A549 (cell line): Measurements from ENCODE around the gene CHST11. TPM values are rescaled to one million over a fixed set of nuclear protein-coding genes. Genes with fewer than 3 reads are reported as not detected.
A peak's percentile ranks its signal among the peaks of the same experiment; 100 is the strongest.

Experiments
- ATAC-seq, 2 experiments: fragments of 200-7000 bp in 1 of 2; fragments of >200 bp in 1 of 2; cut with Nextera tagmentation in 1 of 2; cut with Tn5 transposase in 1 of 2; 3 replicates each; pipeline versions ENCODE4 v1.8.0 to v1.9.1; 2018 to 2020; ENCODE audit warnings: mild to moderate bottlenecking in 1 of 2, moderate library complexity in 1 of 2
- CTCF ChIA-PET: fragments of 300-600 bp; sonication (Branson Sonifier 250); formaldehyde crosslinking; extraction: SDS; loops from one replicate; lab custom pipeline; 2021; ENCODE audit warnings: antibody characterized with exemption, inconsistent platforms; lab: Yijun Ruan, JAX
- POLR2A ChIA-PET: fragments of 350-600 bp; formaldehyde crosslinking; extraction: SDS; loops from one replicate; lab custom pipeline; 2021; ENCODE audit warnings: antibody characterized with exemption, inconsistent platforms; lab: Yijun Ruan, JAX
- DNase-seq, 2 experiments: peaks; one replicate each; pipeline versions ENCODE4 v3.0.0 to v3.0.0-alpha.2; 2011 to 2016; ENCODE audit warnings: low read depth in 1 of 2, low spot score in 1 of 2
- FAIRE-seq: peaks from 2 replicates; lab custom pipeline; 2011; peaks lifted over from hg19 to GRCh38; lab: Jason Lieb, UNC
- H3K27ac ChIP-seq, 2 experiments: fragments of >200 bp; sonication (Bioruptor Twin); formaldehyde crosslinking; 3 replicates each; pipeline ENCODE4 v1.5.1; 2016 to 2017
- H3K4me1 ChIP-seq: fragments of >200 bp; sonication (Bioruptor Twin); formaldehyde crosslinking; 3 replicates; pipeline ENCODE4 v1.6.1; 2016
- H3K4me2 ChIP-seq: fragments of >200 bp; sonication (Bioruptor Twin); formaldehyde crosslinking; 3 replicates; pipeline ENCODE4 v1.6.1; 2016
- H3K4me3 ChIP-seq: fragments of >200 bp; sonication (Bioruptor Twin); formaldehyde crosslinking; 3 replicates; pipeline ENCODE4 v1.5.1; 2016
- H3K9me3 ChIP-seq: fragments of >200 bp; sonication (Bioruptor Twin); formaldehyde crosslinking; 3 replicates; pipeline ENCODE4 v1.6.1; 2016
- BHLHE40 ChIP-seq: IDR thresholded peaks from 2 replicates; pipeline ENCODE4 v1.6.1; 2012; ENCODE audit warnings: low read depth, low read length, inconsistent platforms
- CBX2 ChIP-seq: fragments of 200-600 bp; sonication (generic); IDR thresholded peaks from 2 replicates; pipeline ENCODE4 v1.6.1; 2016; ENCODE audit warnings: low read depth, mild to moderate bottlenecking, borderline replicate concordance
- CEBPB ChIP-seq, 2 experiments: fragments of >200 bp in 1 of 2; sonication (Bioruptor Twin) in 1 of 2; formaldehyde crosslinking in 1 of 2; IDR thresholded peaks; 2 replicates each; pipeline ENCODE4 v1.6.1; 2012 to 2016
- CHD4 ChIP-seq: fragments of 200-600 bp; sonication (generic); IDR thresholded peaks from 2 replicates; pipeline ENCODE4 v1.6.1; 2016; ENCODE audit warnings: antibody characterized with exemption, mild to moderate bottlenecking, borderline replicate concordance
- EP300 ChIP-seq, 2 experiments: fragments of >200 bp; sonication (Bioruptor Twin); formaldehyde crosslinking; IDR thresholded peaks; 2 replicates in 1 of 2; 3 replicates in 1 of 2; pipeline ENCODE4 v1.6.1; 2016 to 2017
- FOSL2 ChIP-seq, 2 experiments: fragments of 450-650 bp in 1 of 2; fragments of >200 bp in 1 of 2; sonication (Bioruptor Twin) in 1 of 2; formaldehyde crosslinking; IDR thresholded peaks; 2 replicates each; pipeline versions ENCODE4 v1.5.0 to v1.6.1; 2016 to 2020; ENCODE audit warnings: mild to moderate bottlenecking in 1 of 2, moderate library complexity in 1 of 2
- HDAC2 ChIP-seq: fragments of 200-600 bp; sonication (generic); IDR thresholded peaks from 2 replicates; pipeline ENCODE4 v1.6.1; 2016
- HOXB5 ChIP-seq: fragments of 250-450 bp; sonication (Bioruptor Pico); IDR thresholded peaks from 2 replicates; pipeline ENCODE4 v1.5.0; 2020; ENCODE audit warnings: mild to moderate bottlenecking, moderate library complexity
- JUNB ChIP-seq: fragments of >200 bp; sonication (Bioruptor Twin); formaldehyde crosslinking; IDR thresholded peaks from 2 replicates; pipeline ENCODE4 v1.6.1; 2016
- MAFK ChIP-seq: fragments of 450-650 bp; IDR thresholded peaks from 2 replicates; pipeline ENCODE4 v1.6.1; 2014; ENCODE audit not compliant: partially characterized antibody
- MAZ ChIP-seq: fragments of 150-350 bp; IDR thresholded peaks from 2 replicates; pipeline ENCODE4 v1.6.1; 2014; ENCODE audit warnings: antibody characterized with exemption, low read depth, low read length, borderline replicate concordance
- MYC ChIP-seq: IDR thresholded peaks from 2 replicates; pipeline ENCODE4 v1.6.1; 2012; ENCODE audit warnings: mild to moderate bottlenecking, inconsistent platforms, low read length, improper control_type of control experiment, borderline replicate concordance
- NPAS2 ChIP-seq: fragments of 250-450 bp; sonication (Bioruptor Pico); IDR thresholded peaks from 2 replicates; pipeline ENCODE4 v1.8.0; 2022; ENCODE audit warnings: mild to moderate bottlenecking, moderate library complexity, borderline replicate concordance
- NR3C1 ChIP-seq: fragments of >200 bp; sonication (Bioruptor Twin); formaldehyde crosslinking; IDR thresholded peaks from 3 replicates; pipeline ENCODE4 v1.6.1; 2017
- PHF8 ChIP-seq: fragments of 200-600 bp; sonication (generic); IDR thresholded peaks from 2 replicates; pipeline ENCODE4 v1.6.1; 2016; ENCODE audit warnings: low read depth, mild to moderate bottlenecking, antibody characterized with exemption, moderate library complexity, borderline replicate concordance
- POLR2A ChIP-seq: IDR thresholded peaks from 2 replicates; pipeline ENCODE4 v1.6.1; 2012; ENCODE audit warnings: mild to moderate bottlenecking, low read length
- POLR2AphosphoS2 ChIP-seq: conservative IDR thresholded peaks from 2 replicates; pipeline ENCODE4 v1.6.1; 2012; ENCODE audit warnings: low read length, improper control_type of control experiment, inconsistent platforms
- RAD21 ChIP-seq, 2 experiments: fragments of >200 bp in 1 of 2; sonication (Bioruptor Twin) in 1 of 2; formaldehyde crosslinking in 1 of 2; IDR thresholded peaks in 1 of 2; conservative IDR thresholded peaks in 1 of 2; 2 replicates in 1 of 2; 3 replicates in 1 of 2; pipeline ENCODE4 v1.6.1; 2012 to 2018; ENCODE audit warnings: inconsistent platforms in 1 of 2
- RCOR1 ChIP-seq: fragments of 150-350 bp; IDR thresholded peaks from 2 replicates; pipeline ENCODE4 v1.6.1; 2014; ENCODE audit warnings: antibody characterized with exemption, low read length, low read depth
- RFX5 ChIP-seq: fragments of 450-650 bp; IDR thresholded peaks from 2 replicates; pipeline ENCODE4 v1.7.1; 2014; ENCODE audit warnings: antibody characterized with exemption, mild to moderate bottlenecking, moderate library complexity
- SMC3 ChIP-seq: fragments of >200 bp; sonication (Bioruptor Twin); formaldehyde crosslinking; IDR thresholded peaks from 3 replicates; pipeline ENCODE4 v1.6.1; 2018; ENCODE audit warnings: inconsistent platforms
- TFCP2L1 ChIP-seq: fragments of 250-450 bp; sonication (Bioruptor Pico); IDR thresholded peaks from 2 replicates; pipeline ENCODE4 v1.5.0; 2021; ENCODE audit warnings: mild to moderate bottlenecking
- WGBS: methylation state at CpG from one replicate; pipeline ENCODE4 v1.1.6; 2017; ENCODE audit errors: missing lambda C conversion rate; 5-methylcytosine and 5-hydroxymethylcytosine counted together
- polyA plus RNA-seq, 4 experiments: library from polyadenylated mRNA; depleted of rRNA in 3 of 4; stranded (reverse); fragments of >200 nt; fragmentation: RNase III in 1 of 4; extraction: RNeasy Plus Mini Kit Qiagen cat#74134 plus additional on column Dnase treatment in 1 of 4; gene quantifications; 2 replicates in 3 of 4; 3 replicates in 1 of 4; pipeline ENCODE4 v1.2.3, GENCODE V29; 2011 to 2017
- TF ChIP-seq, protein P1 (sequence below): fragments of 250-450 bp; sonication (Bioruptor Pico); IDR thresholded peaks from 2 replicates; pipeline ENCODE4 v1.5.0; 2020; ENCODE audit warnings: low read depth, mild to moderate bottlenecking, moderate library complexity
- TF ChIP-seq, protein P2 (sequence below): fragments of >200 bp; sonication (Bioruptor Twin); formaldehyde crosslinking; IDR thresholded peaks from 2 replicates; pipeline ENCODE4 v1.6.1; 2016
- TF ChIP-seq, protein P3 (sequence below): fragments of 150-350 bp; IDR thresholded peaks from 2 replicates; pipeline ENCODE4 v1.6.1; 2014; ENCODE audit warnings: low read depth, mild to moderate bottlenecking, low read length
- TF ChIP-seq, protein P4 (sequence below): fragments of >200 bp; sonication (Bioruptor Twin); formaldehyde crosslinking; IDR thresholded peaks from 3 replicates; pipeline ENCODE4 v1.6.1; 2016
- TF ChIP-seq, protein P5 (sequence below): fragments of 250-450 bp; sonication (Bioruptor Pico); IDR thresholded peaks from 2 replicates; pipeline ENCODE4 v1.5.0; 2021; ENCODE audit warnings: mild to moderate bottlenecking, moderate library complexity, borderline replicate concordance

CHST11 gene
- polyA plus RNA-seq, 2 of the 4 experiments (the other 2 are of a cell fraction) = 19.2 to 21.8 TPM

DNA sequence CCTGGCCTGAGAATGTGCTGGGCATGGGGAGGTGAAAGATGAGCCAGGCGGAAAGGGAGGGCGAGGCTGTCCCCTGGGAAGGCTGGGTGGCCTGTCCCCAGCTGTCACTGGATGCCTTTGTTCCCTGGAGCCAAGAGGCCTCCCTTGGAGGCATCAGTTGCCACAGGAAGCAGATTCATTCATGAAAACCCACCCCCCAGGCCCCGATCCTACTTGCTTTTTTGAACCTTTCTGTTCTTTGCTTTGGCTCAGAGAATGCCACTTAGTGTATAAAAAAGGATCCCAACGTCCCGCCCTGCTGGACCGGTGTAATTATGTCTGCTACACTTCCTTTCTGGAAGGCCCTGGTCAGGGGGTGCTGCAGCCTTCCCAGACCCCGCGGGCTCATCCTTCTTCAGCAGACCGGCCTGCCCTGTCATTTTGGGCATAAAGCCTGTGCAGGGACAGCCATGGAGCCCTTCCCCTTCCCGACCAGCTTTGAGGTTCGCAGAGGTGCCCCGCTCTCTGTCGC, 281.1 kb downstream of the CHST11 start:
- DNase-seq (no peak), FAIRE-seq (no peak)

DNA sequence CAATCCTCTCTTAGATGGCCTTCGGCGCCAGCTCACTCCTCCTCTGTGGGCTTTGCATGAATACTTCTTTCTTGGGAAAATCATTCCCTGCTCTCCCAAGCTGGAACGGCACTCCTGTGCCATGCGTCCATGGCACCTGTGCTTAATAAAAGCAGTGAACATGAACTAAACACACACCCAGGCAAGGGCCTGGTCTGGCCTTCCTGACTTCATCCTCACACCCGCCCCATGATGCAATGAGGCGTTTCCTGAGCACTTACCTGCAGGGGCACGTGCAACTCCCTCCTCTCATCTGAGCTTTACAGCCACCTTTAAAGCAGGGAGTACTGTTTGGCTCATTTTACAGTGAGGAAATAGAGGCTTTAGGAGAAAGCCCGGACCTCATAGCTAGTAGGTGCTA, 281.6 kb downstream of the CHST11 start:
- ChIA-PET CTCF (interaction anchor here (1.1 to 1.8 kb wide), 2 partner anchors 139 to 357 kb away, joined by 3 to 4 read pairs; no protein-coding TSS in a partner anchor), POLR2A (no interaction called here)
- Histone ChIP-seq H3K4me1 (peaks cover 11% of the 10 kb centered on the region; the same call in 1 of the 3 replicates), H3K27ac (no peak overlapping the region), H3K9me3 (no peaks in the 10 kb centered on the region), H3K4me2 (no peak overlapping the region), H3K4me3 (no peak overlapping the region)
- FAIRE-seq = no peak
- no peak for ATAC-seq
- no peak for DNase-seq
- 87% methylated on average over 8 of the region's 8 CpGs for WGBS
- TF ChIP-seq EP300 (IDR thresholded peaks at IDR 0.05) (no peak), HDAC2 (no peak), SMC3 (no peak), TFCP2L1 (CRISPR knock-in tag) (no peak), MAZ (no peak), CEBPB (IDR thresholded peaks at IDR 0.05) (no peak), POLR2AphosphoS2 (no peak), POLR2A (no peak), MYC (no peak), RAD21 (conservative IDR thresholded peaks at IDR 0.05 in 1 of 2, IDR thresholded peaks at IDR 0.05 in 1 of 2) (no peak)
- TF ChIP-seq, protein P1, sequence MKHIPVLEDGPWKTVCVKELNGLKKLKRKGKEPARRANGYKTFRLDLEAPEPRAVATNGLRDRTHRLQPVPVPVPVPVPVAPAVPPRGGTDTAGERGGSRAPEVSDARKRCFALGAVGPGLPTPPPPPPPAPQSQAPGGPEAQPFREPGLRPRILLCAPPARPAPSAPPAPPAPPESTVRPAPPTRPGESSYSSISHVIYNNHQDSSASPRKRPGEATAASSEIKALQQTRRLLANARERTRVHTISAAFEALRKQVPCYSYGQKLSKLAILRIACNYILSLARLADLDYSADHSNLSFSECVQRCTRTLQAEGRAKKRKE (CRISPR knock-in tag) = no peak

More for the DNA sequence above, 281.1 kb downstream of the CHST11 start:
- H3K4me2 ChIP-seq = no peak overlapping the region
- WGBS = 95% methylated on average over 13 of the region's 13 CpGs
- 0 out of 6 replicates have a peak overlapping the region, but pooled peaks of 1 of the 2 experiments have one; percentile 5 for H3K27ac ChIP-seq
- H3K9me3 ChIP-seq = no peaks in the 10 kb centered on the region
- no peak for ATAC-seq
- peaks cover 11% of the 10 kb centered on the region; the same call in 1 of the 3 replicates for H3K4me1 ChIP-seq
- TF ChIP-seq TFCP2L1 (CRISPR knock-in tag) = no peak
- TF ChIP-seq NR3C1 = no peak
- no peak for TF ChIP-seq SMC3
- no peak for TF ChIP-seq MAFK
- TF ChIP-seq EP300 (IDR thresholded peaks at IDR 0.05) = no peak
- TF ChIP-seq BHLHE40 = no peak
- no peak for TF ChIP-seq RAD21 (conservative IDR thresholded peaks at IDR 0.05 in 1 of 2, IDR thresholded peaks at IDR 0.05 in 1 of 2)
- no peak for TF ChIP-seq JUNB
- POLR2A ChIA-PET = no interaction called here
- CTCF ChIA-PET = interaction anchor here (1.8 kb wide), 1 partner anchor 139 kb away, joined by 4 read pairs; no protein-coding TSS in a partner anchor
- no peak overlapping the region for H3K4me3 ChIP-seq

DNA sequence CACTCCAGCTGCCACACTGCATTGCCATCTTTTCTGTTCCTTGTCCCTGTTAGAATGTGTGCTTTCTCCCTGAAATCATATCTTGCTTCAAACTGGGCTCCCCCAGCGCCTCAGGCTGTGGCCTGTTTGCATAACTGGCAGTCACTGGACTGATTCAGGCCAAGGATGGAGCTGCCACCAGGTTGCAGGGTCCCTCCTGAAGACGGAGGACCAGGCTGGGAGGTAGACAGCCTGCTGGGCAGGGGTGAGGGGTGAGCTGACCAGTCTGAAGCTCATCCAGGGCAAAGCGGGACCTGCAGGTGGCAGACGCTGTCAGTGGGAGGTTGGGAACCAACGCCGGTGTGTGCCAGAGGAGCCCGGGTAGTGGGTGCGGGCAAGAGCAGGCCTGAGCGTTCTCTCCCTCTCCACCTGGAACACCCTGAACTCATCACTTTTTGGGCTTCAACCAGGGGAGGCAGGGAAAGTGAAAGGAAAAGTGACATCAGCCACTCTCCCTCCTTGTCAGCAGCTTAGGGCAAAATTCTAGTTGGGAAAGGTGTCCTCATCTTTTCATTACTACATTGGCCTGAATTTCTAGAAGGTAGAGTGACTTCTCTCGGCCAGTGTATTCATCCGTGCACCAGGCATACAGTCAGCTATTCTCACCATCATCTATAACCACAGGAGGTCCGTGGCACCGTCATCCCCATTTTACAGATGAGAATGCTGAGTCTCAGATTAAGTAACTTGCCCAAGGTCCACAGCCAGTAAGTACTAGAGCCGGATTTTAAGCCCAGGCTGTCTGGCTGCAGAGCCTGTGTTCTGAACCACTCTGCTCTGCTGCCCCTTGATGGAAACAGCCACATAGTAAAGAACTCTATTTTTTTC, 282.3 kb downstream of the CHST11 start:
- Histone ChIP-seq H3K4me1 (peaks cover 8% of the 10 kb centered on the region; the same call in 1 of the 3 replicates), H3K4me2 (no peak overlapping the region), H3K27ac (no peak overlapping the region), H3K9me3 (no peaks in the 10 kb centered on the region), H3K4me3 (no peak overlapping the region)
- ATAC-seq (no peak), DNase-seq (no peak), FAIRE-seq (no peak)
- POLR2A ChIA-PET = no interaction called here
- CTCF ChIA-PET = interaction anchor here (1.1 to 1.8 kb wide), 2 partner anchors 138 to 357 kb away, joined by 3 to 4 read pairs; no protein-coding TSS in a partner anchor
- 90% methylated on average over 13 of the region's 14 CpGs for WGBS
- TF ChIP-seq SMC3 = no peak
- no peak for TF ChIP-seq CHD4
- TF ChIP-seq, protein P2, sequence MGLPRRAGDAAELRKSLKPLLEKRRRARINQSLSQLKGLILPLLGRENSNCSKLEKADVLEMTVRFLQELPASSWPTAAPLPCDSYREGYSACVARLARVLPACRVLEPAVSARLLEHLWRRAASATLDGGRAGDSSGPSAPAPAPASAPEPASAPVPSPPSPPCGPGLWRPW = no peak
- TF ChIP-seq NPAS2 = no peak
- TF ChIP-seq RFX5 = no peak
- no peak for TF ChIP-seq PHF8
- no peak for TF ChIP-seq NR3C1
- no peak for TF ChIP-seq HOXB5 (CRISPR knock-in tag)
- TF ChIP-seq, protein P3, sequence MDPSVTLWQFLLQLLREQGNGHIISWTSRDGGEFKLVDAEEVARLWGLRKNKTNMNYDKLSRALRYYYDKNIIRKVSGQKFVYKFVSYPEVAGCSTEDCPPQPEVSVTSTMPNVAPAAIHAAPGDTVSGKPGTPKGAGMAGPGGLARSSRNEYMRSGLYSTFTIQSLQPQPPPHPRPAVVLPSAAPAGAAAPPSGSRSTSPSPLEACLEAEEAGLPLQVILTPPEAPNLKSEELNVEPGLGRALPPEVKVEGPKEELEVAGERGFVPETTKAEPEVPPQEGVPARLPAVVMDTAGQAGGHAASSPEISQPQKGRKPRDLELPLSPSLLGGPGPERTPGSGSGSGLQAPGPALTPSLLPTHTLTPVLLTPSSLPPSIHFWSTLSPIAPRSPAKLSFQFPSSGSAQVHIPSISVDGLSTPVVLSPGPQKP = no peak
- no peak for TF ChIP-seq HDAC2
- TF ChIP-seq CBX2 = no peak
- TF ChIP-seq, protein P4, sequence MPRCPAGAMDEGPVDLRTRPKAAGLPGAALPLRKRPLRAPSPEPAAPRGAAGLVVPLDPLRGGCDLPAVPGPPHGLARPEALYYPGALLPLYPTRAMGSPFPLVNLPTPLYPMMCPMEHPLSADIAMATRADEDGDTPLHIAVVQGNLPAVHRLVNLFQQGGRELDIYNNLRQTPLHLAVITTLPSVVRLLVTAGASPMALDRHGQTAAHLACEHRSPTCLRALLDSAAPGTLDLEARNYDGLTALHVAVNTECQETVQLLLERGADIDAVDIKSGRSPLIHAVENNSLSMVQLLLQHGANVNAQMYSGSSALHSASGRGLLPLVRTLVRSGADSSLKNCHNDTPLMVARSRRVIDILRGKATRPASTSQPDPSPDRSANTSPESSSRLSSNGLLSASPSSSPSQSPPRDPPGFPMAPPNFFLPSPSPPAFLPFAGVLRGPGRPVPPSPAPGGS = no peak
- TF ChIP-seq, protein P5, sequence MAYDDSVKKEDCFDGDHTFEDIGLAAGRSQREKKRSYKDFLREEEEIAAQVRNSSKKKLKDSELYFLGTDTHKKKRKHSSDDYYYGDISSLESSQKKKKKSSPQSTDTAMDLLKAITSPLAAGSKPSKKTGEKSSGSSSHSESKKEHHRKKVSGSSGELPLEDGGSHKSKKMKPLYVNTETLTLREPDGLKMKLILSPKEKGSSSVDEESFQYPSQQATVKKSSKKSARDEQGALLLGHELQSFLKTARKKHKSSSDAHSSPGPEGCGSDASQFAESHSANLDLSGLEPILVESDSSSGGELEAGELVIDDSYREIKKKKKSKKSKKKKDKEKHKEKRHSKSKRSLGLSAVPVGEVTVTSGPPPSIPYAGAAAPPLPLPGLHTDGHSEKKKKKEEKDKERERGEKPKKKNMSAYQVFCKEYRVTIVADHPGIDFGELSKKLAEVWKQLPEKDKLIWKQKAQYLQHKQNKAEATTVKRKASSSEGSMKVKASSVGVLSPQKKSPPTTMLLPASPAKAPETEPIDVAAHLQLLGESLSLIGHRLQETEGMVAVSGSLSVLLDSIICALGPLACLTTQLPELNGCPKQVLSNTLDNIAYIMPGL = no peak
- no peak for TF ChIP-seq FOSL2 (IDR thresholded peaks at IDR 0.05)
- no peak for TF ChIP-seq FOSL2 (CRISPR knock-in tag; IDR thresholded peaks at IDR 0.05)
- TF ChIP-seq RCOR1 = no peak
